HG02840 (cell line): ENCODE results near the gene JAZF1.

Source experiments
- ATAC-seq: cut with Tn5 transposase; IDR thresholded peaks from one replicate; pipeline ENCODE4 v1.9.1; 2021; ENCODE audit warnings: mild to moderate bottlenecking, moderate library complexity, moderate number of reproducible peaks; ENCODE audit not compliant: unreplicated experiment, low FRiP score

Gene JAZF1

DNA sequence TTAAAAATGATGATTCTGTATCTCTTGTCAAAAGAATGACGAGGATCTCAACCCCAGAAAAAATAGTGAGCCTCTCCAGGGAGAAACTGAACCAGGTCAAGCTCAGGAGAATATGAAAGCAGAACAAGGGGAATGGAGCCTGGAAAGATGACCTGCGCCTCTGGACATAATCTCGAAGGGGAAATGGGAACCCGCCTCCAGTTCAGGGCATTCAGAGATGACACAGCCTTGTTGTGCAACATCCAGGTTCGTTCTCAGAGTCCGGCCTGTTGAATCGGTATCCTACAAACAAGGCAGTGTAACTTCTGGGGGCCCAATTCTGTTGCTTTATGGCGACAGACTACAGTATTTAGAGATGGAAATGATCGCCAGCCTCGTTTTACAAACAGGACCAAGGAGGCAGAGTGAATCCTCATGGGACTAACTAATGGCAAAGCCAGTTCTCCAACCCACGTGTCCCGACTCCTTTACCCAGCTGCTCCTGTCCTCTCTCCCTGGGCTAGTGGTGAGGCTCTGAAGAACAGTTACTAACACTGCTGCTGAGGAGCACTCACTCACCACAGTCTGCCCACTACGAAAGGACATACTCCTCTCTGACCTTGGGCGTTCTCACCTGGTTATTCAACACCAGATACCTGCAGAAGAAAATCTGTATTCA, 67.6 kb downstream of the JAZF1 start:
- ATAC-seq, result no peak

DNA sequence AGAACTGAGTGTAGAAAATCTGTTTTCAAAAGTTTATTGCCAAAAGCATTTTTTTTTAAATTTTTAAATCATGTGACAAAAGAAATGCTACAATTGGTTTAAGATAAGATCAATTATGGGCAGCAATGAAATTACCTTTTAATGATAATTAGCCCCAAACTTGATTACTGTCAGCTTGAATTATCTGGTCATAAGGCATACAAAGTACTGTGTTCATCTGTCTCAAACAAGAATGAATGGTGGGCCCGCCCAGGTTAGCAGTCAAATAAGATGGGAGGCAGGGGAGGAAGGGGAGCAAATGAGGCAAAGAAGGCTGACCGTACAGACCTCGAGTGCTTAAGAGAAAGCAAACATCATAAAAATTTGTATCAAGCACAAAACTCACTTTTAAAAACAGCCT, 68.1 kb downstream of the JAZF1 start:
- no peak for ATAC-seq

DNA sequence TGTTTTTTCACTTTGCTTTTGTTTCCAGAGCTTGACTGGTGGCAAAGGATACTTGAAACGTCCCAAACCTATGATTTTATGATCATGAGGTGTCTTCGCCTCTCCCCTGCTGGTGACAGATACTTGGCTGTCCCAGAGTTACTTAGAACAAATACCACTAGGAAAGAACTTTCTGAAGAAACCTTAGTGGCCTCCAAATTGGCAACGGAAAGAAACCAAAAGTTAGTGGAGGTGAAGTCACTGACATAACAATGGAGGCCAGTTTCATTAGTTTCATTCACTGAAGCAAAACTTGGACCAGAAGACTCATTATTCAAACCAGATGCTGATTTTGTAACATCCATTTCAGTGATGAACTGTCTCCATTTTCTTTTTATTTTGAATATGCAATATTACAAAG, 68.6 kb downstream of the JAZF1 start:
- no peak for ATAC-seq

DNA sequence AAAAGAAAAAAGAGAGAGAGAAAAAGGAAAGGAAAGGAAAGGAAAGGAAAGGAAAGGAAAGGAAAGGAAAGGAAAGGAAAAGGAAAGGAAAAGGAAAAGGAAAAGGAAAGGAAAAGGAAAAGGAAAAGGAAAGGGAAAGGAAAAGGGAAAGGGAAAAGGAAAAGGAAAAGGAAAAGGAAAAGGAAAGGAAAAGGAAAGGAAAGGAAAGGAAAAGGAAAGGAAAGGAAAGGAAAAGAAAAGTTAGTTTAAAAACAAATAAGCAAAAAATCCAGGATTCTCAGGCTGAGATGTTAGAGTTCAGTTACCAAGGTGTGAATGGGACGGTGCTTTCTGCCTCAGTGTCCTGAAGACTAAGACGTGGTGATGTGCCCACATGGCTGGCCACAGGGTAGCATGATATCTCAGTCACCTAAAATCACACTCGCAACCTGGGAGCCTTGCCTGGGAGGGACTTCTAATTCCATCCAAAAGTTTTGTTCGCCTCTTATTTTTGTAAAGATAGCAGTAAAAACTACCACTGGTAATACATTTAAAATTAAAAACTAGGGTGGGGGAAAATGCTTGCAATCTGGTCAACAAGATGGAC, 70.1 kb downstream of the JAZF1 start:
- ATAC-seq, result no peak

DNA sequence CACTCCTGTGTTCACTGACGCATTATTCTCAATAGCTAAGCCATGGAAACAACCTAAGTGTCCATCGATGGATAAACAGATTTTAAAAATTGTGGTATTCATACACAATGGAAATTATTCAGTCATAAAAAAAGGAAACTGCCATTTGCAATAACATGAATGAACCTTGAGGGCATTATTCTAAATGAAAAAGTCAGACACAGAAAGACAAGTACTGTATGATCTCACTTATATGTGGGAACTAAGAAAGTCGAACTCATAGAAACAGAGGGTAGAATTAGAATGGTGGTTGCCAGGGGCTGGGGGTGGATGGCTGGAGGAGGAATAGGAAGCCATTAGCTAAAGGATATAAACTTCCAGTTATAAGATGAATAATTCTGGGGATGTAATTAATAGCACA, 71.8 kb downstream of the JAZF1 start:
- no peak for ATAC-seq

DNA sequence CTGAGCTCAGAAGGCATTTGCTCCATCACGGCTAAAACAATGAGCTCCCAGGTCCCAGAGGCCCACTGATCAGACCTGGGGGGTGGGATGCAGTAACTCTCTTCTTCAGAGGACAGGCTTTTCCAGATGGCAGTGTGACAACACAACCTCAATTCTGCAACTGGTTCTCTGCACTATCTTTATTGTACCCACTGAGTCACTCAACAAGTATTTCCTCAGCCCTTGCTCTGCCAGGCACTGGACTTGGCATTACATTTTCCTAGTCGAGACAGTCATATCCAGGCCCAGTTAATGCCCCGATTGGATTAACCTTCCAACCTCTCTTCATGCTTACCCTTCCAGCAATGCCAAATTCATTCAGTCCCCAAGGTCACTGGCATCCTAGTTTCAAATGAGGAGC, 72.6 kb downstream of the JAZF1 start:
- ATAC-seq, result no peak

DNA sequence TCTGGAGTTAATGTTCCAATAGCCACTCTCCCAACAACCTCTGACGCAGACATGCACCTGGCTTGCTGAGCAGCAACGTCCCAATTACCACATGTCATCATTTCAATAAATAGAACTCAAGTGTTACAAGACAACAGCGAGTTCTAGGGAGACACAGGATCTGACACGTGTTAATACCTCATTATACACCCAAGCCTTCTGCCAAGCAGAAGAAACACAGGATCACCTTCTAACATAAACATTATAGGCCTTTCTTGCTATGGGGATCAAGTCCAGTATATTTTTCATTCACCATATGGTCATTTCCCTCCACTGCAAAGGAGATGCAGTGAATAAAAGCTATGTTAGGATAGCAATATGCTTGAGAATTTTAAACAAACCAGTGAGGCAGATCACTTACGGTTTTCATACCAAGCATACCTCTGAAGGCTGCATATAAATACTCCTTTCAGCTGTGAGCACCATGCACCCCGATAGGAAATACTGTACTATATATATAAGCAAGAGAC, 74.2 kb downstream of the JAZF1 start:
- ATAC-seq, result no peak

DNA sequence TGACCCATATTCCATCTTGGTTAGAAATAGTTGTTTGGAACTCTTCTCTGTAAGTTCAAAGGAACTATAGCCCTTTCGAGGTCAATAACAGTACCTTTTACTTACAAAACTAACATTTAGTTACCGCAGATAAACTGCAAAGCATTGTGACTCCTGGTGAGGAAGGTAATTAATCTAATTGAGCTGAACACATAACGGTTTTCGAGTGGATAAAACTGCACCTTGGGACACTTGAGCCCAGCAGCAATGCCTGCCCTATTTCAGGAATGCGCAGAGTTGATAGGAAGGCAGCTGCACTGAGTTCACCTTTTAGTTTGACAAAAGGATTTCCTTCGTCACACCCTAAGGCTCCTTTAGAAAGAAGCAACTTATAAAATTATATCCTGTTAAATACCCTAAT, 75.4 kb downstream of the JAZF1 start:
- no peak for ATAC-seq

DNA sequence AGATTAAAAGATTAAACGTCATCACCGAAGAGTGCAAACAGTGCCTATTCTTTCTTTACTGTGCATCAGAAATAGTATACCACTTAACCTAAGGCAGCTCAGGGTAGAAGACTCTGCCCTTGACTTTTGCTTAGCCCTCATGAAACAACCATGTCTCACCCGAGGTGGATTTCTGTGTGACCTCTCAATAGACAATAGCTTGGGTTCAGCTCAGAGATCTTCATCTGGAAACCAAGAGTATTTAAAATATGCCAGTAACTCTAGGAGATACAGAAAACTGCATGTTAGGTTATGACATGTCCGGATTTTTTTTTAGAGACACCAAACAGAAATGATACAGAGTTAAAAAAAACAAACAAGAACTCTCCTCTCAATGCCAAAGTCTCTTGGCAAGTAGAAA, 75.8 kb downstream of the JAZF1 start:
- ATAC-seq, result no peak

DNA sequence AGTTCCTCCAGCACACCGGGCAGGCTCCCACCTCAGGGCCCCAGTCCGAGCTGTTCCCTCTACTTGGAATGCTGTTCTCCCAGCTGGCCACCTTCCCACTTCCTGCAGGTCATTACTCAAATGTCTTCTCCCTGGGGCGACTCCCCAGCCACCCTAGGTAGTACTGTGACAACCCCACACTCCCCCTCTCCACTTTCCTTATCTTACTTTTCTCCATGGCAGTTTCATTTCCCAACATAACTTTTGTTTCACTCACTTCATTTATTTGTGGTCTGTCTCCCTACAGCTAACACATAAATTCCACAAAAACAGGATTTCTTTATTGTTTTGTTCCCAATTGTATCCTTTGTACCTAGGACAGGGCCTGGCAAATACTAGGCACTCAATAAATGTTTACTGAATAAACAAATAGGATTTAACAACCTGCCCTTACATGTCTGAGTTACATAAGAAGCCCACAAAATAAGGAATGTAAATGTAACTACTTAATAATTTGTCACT, 76.5 kb downstream of the JAZF1 start:
- no peak for ATAC-seq

DNA sequence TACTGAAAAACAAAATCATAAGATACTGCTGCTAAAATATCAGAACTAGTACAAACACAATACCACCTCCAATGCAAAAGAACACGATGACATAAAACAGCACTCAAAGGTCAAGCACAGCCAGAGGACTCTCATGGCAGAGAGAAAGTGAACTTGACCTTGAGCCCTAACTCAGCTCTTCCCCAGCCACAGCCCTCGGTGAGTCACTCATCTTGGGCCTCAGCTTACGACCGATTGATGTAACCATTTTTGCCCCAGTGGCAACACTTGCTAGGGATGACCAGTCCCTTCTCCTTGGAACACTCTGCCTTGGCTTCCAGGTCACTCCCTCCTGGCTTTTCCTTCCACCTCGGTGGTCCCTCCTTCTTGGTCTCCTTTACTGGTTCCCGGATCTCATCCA, 77.8 kb downstream of the JAZF1 start:
- no peak for ATAC-seq

DNA sequence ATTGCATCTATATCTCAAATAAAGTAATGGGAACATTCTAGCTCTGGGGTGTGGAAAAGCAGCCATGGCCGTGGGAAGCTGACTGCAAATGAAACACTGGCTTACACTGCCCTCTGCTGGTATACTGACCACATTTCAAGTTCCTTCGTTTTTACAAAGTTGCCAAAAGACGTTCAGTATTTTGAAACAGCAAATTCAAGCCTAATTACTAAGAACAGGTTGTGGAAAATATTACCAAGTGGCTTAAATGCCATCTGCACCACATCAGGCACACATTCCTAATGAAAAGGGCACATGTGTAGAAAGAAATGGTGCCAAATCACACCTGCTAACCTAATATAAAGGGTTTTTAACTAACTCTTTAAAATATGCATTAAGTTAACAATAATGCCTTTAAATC, 83.9 kb downstream of the JAZF1 start:
- ATAC-seq, result no peak

DNA sequence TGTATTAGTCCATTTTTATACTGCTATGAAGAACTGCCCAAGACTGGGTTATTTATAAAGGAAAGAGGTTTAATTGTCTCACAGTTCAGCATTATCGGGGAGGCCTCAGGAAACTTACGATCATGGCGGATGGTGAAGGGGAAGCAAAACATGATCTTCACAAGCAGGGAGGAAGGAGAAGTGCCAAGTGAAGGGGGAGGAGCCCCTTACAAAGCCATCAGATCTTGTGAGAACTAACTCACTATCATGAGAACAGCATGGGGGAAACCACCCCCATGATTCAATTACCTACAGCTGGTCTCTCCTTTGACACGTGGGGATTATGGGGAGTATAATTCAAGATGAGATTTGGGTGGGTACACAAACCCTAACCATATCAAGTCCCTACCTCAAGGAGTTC, 85.4 kb downstream of the JAZF1 start:
- no peak for ATAC-seq

DNA sequence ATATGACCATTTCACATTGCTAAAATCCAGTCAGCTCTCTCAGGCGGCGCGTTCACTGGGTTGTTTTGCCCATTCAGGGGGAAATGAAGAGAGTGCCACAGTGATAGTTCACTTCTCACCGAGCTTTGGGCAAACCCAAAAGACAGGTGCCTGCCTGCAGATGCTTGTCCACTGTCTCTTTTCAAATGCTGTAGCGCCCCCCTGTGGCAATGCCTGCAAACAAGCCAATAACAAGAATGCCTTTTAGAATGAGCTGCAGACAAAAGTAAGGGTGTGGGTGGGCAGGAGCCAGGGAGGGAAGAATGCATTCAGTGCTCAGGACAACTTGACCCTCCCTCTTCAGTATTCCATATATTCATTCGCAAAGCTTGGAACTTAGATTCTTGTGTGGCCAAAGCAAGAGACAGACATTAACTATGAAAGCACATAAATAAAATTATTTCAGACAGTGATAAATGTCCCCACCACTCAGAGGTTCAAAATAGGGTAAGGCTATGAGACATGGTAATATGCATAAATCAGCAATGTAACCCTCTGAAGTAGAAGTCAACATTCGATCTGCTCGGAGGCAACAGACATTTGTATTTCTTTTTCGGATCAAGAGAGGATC, 86.9 kb downstream of the JAZF1 start:
- no peak for ATAC-seq

DNA sequence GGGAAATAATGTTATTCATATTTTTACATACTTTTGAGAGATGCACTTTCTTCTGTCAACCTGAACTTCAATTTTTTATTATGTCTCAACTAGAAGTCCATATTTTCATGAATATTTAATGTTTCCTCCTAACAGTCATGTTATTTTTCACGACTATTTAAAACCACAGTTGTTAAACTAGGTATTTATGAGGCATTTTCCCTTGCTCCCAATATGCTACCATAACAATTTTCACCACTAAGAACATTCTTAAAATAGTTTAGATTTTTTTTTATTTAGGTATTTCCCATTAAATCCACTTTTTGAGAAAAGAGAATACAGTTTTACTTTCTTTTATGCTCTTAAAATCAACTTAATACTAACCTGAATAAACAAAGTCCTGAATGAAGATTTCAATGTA, 89.4 kb downstream of the JAZF1 start:
- ATAC-seq, result no peak

DNA sequence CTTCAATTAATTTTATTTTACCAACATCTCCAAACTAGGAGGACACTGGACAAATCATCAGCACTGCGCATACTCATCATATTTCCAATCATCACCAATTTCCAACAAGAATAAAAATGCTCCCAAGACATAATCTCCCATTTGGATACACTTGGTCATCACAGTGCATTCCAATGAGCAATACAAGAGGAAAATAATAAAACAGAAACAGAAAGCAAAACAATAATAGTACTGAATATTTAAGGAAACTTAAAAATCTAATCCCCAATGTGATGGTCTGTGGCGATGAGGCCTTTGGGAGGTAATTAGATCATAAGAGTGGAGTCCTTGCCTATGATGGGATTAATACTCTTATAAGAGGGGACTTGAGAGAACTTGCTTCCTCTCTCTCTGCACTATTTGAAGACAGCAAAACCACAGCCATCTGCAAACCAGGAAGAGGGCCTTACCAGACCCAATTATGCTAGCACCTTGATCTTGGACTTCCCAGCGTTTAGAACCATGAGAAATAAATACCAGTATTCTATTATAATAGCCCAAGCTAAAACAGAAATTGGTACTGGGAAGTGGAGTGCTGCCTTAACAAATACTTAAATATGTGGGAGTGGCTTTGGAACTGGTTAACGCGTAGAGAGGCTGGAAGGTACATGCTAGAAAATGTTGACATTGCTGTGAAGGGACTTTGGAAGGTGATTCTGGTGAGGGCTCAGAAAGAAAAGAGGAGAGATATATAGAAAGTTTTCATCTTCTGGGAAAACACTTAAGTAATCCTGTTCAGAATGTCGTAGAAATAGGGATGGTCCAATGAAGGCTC, 91.5 kb downstream of the JAZF1 start:
- no peak for ATAC-seq

DNA sequence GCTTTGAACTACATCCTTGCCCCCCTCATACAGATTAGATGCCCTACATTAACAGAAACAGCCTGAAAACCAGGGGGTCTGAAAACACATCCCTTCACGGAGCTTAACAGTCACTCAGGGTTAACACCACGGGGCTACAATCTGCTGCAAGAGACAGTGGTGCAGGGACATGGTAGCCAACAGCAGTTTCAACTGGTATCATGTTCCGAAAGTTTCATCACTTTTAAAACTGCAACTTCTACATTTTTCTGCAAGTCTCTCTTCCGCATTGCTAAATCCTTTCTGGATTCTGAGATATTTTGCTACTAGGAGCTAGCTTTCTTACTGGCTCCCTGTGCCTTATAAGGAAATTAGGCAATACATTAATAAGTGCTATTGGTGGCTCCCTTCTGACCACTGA, 92.6 kb downstream of the JAZF1 start:
- ATAC-seq, result no peak

DNA sequence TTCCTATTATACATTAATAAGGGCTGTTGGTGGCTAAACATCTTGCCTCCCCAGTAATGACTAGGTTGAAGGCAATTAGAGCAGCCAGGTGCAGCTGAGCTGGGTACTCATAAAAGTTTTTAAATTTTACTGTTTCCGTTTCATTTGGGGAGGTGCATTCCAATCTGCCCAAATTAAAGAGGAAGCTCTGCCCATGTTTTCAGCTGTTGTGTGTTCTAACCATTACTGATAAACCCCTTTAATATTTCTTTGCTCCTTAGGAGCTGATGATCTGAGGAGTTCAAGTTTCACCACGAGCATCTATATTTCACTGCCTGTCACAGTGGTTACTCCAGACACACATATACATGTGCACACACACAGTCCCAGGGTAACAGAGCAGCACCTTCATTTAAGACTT, 94.4 kb downstream of the JAZF1 start:
- ATAC-seq, result no peak

DNA sequence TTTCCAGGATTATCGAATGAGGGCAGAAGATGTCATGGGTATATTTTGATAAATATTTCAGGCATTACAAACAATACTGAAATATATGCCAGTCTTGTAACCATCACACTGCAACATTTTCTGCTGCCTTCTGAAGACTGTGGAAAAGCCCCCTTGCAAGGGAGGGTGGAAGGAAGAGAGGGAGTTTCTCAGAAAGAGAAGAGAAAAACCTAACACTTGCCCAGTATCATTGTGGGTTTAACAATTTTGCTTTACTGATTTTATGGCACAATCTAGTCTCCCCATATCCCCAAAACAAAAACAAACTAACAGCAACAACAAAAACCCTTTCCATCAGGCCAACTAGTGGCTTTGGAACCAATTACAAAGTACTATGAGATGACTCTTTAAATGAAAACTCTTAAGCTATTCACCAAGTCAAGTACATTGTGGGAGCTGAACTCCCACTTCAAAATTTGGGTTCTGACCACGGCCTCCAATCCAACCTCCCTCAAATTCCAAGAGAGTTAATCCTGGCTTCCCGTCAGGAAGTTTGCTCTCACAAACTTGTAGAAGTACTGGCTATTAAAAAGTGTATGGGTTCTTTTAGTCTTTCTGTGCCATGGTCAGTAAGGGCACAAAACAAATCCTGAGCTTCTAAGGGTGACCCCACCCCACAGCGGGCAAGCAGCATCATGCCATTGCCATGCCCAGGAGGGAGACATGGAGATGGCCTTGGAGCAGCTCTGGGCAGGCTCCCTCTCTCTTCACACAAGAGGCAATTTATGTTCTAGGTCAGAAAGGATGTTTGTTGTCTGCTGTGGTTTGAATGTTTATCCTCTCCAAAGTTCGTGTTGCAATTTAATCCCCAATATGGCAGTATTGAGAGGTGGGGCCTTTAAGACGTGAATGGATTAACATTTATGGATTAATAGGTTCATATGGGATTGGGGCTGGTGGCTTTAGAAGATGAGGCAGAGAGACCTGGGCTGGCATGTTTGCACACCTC, 96.3 kb downstream of the JAZF1 start:
- no peak for ATAC-seq
